SK-N-SH treated with all-trans-retinoic acid at 6 μM for 48 hours (cell line): ENCODE results near the gene MYO3B.

Source experiments
- PATZ1 ChIP-seq: fragments of 250-450 bp; sonication (Bioruptor Pico); IDR thresholded peaks from 2 replicates; pipeline ENCODE4 v1.8.0; 2020; ENCODE audit warnings: mild to moderate bottlenecking, moderate library complexity, borderline replicate concordance
- RARB ChIP-seq: fragments of 250-450 bp; sonication (Bioruptor Pico); IDR thresholded peaks from 2 replicates; pipeline ENCODE4 v1.8.0; 2021; ENCODE audit warnings: mild to moderate bottlenecking, moderate library complexity
- TSHZ2 ChIP-seq: fragments of 250-450 bp; sonication (Bioruptor Pico); IDR thresholded peaks from 2 replicates; pipeline ENCODE4 v1.5.0; 2020; ENCODE audit warnings: mild to moderate bottlenecking, moderate library complexity
- ZFP30 ChIP-seq: fragments of 450-650 bp; formaldehyde crosslinking; IDR thresholded peaks from 2 replicates; pipeline ENCODE4 v1.5.0; 2022; ENCODE audit warnings: mild to moderate bottlenecking, moderate library complexity

- TF ChIP-seq TSHZ2 (CRISPR knock-in tag) = no peak
- TF ChIP-seq RARB (CRISPR knock-in tag) = no peak
- TF ChIP-seq ZFP30 (CRISPR knock-in tag) = no peak
- TF ChIP-seq PATZ1 (CRISPR knock-in tag) = no peak
Measured at GRCh38 chr2:170330881-170331280, 152.9 kb downstream of the MYO3B start.
